ENCODE results near the gene B3GNT9.

B3GNT9 gene

DNA sequence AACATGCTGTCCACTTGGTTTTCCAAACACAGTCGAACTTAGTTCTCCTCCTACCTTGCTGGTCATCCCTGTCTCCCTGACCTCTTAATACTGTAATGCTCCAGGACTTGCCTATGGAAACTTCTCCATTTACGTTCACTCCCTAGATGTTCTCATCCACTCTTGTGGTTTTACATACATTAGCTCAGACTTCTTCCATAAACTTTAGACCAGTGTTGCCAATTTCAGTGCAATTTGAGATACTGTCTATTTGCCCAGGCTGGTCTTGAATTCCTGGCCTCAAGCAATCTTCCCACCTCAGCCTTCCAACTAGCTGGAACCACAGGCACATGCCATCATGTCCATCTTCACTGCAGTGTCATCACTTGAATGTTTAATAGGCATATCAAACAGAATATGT lies 31.5 kb upstream of the B3GNT9 start:
- H2BK120ac ChIP-seq (ENCODE audit: insufficient read depth, low read length, poor library complexity): no peak overlapping the region
- no peak overlapping the region for H4K12ac ChIP-seq (ENCODE audit: low read depth, low read length)
- no peak overlapping the region for H3K4me3 ChIP-seq (ENCODE audit: low read depth, low read length)
- peaks cover 3% of the 10 kb centered on the region for H3K27me3 ChIP-seq (ENCODE audit: insufficient read depth, low read length)
- peaks cover 4% of the 10 kb centered on the region for H3K79me2 ChIP-seq (ENCODE audit: control insufficient read depth, insufficient read depth, low read length, poor library complexity)
- H3K79me1 ChIP-seq (ENCODE audit: low read length): peaks cover 8% of the 10 kb centered on the region
- no peak overlapping the region for H3K4ac ChIP-seq (ENCODE audit: low read depth, low read length)
- H2AK5ac ChIP-seq (ENCODE audit: low read length): no peak overlapping the region
- H2BK5ac ChIP-seq (ENCODE audit: low read depth, low read length, poor library complexity): no peak overlapping the region
- no CpG with 5 or more reads among the region's 2 CpGs for WGBS (ENCODE audit: extremely low coverage, insufficient coverage, insufficient read length)
- no peak overlapping the region for H3K9ac ChIP-seq (ENCODE audit: low read length)
- H3K4me1 ChIP-seq (ENCODE audit: control insufficient read depth in 1 of 2, insufficient read depth in 2 of 2, low read length in 2 of 2): peaks cover 28 to 41% of the 10 kb centered on the region in 2 experiments
- H3K14ac ChIP-seq (ENCODE audit: low read length): no peak overlapping the region
- DNase-seq: no peak
- no peak overlapping the region for H4K91ac ChIP-seq (ENCODE audit: low read depth, low read length)
- H2BK12ac ChIP-seq (ENCODE audit: low read length): no peak overlapping the region
- H2AFZ ChIP-seq (ENCODE audit: insufficient read depth, low read length, poor library complexity): no peak overlapping the region
- no peak overlapping the region for H4K8ac ChIP-seq (ENCODE audit: low read depth, low read length)
- no peak overlapping the region for H3K4me2 ChIP-seq (ENCODE audit: low read length)
- peaks cover 9% of the 10 kb centered on the region for H3K9me3 ChIP-seq (ENCODE audit: insufficient read depth, low read depth, low read length)
- H3K27ac ChIP-seq (ENCODE audit: low read depth, low read length): no peak overlapping the region
- no peak overlapping the region for H3K18ac ChIP-seq (ENCODE audit: low read length)
- H3K36me3 ChIP-seq (ENCODE audit: control insufficient read depth in 1 of 2, insufficient read depth in 2 of 2, low read length in 2 of 2): no peaks in the 10 kb centered on the region
- no peak overlapping the region for H3K23ac ChIP-seq (ENCODE audit: low read length)

DNA sequence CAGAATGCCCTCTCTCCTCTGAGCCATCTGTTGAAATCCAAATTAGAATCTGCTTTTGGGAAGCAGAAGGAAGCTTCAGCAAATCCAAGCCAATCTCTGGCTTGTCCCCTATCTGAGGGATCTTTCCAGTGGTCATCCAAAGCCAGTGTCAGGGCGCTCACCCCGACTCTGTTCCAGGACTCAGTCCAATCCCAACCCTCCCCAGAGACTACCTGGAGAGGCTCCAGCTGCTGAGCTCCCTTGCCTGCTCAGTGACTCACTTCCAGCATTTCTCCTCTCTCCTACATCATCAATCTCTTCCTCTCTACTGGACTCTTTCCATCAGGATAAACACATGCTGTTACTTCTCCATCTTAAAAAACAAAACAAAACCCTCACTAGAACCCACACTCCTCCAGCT lies 30.5 kb upstream of the B3GNT9 start:
- H3K36me3 ChIP-seq (ENCODE audit: control insufficient read depth in 1 of 2, insufficient read depth in 2 of 2, low read length in 2 of 2): peaks cover 2 to 4% of the 10 kb centered on the region in 2 experiments
- no peak overlapping the region for H3K14ac ChIP-seq (ENCODE audit: low read length)
- H3K9me3 ChIP-seq (ENCODE audit: insufficient read depth, low read depth, low read length): peaks cover 9% of the 10 kb centered on the region
- H3K18ac ChIP-seq (ENCODE audit: low read length): no peak overlapping the region
- H3K79me1 ChIP-seq (ENCODE audit: low read length): peaks cover 6% of the 10 kb centered on the region
- no peak overlapping the region for H3K9ac ChIP-seq (ENCODE audit: low read length)
- H3K4me1 ChIP-seq (ENCODE audit: control insufficient read depth in 1 of 2, insufficient read depth in 2 of 2, low read length in 2 of 2): peaks cover 18 to 32% of the 10 kb centered on the region in 2 experiments
- no CpG with 5 or more reads among the region's 2 CpGs for WGBS (ENCODE audit: extremely low coverage, insufficient coverage, insufficient read length)
- no peak overlapping the region for H3K4ac ChIP-seq (ENCODE audit: low read depth, low read length)
- no peak overlapping the region for H2BK120ac ChIP-seq (ENCODE audit: insufficient read depth, low read length, poor library complexity)
- H3K27me3 ChIP-seq (ENCODE audit: insufficient read depth, low read length): peaks cover 3% of the 10 kb centered on the region
- H3K23ac ChIP-seq (ENCODE audit: low read length): no peak overlapping the region
- no peak overlapping the region for H3K27ac ChIP-seq (ENCODE audit: low read depth, low read length)
- H3K79me2 ChIP-seq (ENCODE audit: control insufficient read depth, insufficient read depth, low read length, poor library complexity): peaks cover 2% of the 10 kb centered on the region
- no peak for DNase-seq
- no peak overlapping the region for H2BK12ac ChIP-seq (ENCODE audit: low read length)
- no peak overlapping the region for H4K91ac ChIP-seq (ENCODE audit: low read depth, low read length)
- no peak overlapping the region for H2AFZ ChIP-seq (ENCODE audit: insufficient read depth, low read length, poor library complexity)
- H3K4me2 ChIP-seq (ENCODE audit: low read length): no peak overlapping the region
- no peak overlapping the region for H2AK5ac ChIP-seq (ENCODE audit: low read length)
- H4K12ac ChIP-seq (ENCODE audit: low read depth, low read length): no peak overlapping the region
- no peak overlapping the region for H3K4me3 ChIP-seq (ENCODE audit: low read depth, low read length)
- H4K8ac ChIP-seq (ENCODE audit: low read depth, low read length): no peak overlapping the region
- no peak overlapping the region for H2BK5ac ChIP-seq (ENCODE audit: low read depth, low read length, poor library complexity)

DNA sequence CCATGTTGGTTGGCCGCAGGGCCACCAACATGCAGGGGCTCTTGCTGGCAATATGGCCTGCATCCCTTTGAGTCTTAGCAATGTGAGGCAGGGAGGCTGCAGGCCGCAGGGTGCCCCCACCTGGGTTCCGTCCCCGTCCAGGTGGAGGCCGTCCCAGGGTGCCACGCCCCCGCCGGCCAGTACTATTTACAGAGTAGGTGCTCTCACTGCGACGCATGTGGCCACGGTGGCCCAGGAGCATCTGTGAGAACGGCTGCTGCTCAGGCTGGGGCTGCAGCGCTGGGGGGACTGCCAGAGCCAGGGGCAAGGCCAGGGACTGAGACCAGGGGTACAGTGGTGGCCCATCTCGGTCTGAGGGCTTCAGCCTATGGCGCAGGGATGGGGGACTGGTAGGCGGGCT lies 29.4 kb upstream of the B3GNT9 start:
- H3K23ac ChIP-seq (ENCODE audit: low read length): no peak overlapping the region
- H3K4me2 ChIP-seq (ENCODE audit: low read length): no peak overlapping the region

DNA sequence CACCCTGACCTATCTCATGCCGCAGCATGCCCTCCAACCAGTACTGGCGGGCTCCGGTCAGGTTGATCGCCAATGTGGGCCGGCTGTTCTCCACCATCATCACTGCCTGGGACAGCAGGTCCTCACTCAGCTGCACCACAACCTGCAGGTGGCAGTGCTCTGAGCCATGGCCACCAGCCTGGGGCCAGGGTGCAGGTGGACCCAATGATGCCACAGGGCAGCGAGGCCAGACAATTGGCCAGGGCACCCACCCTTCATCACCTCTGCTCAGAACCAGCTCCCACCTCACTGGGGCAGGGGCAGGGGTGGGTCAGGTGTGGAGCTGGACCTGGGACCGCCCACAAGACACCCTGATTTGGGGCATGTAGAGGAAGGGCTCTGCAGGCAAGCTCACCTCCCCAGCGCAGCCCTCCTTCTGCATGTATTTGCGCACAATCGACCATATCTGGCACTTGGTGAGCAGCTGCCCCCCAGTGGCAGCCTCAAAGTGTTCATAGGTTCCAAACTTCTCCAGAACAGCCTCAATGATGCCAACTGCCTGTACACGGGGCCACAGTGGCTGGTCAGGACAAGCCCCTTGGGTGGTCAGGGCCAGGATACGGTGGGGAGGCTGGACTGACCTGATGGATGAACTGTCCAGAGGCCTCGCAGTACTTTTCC lies 28.8 kb upstream of the B3GNT9 start:
- Histone ChIP-seq H2AK5ac (ENCODE audit: low read length) (no peak overlapping the region), H3K14ac (ENCODE audit: low read length) (no peak overlapping the region), H2BK120ac (ENCODE audit: insufficient read depth, low read length, poor library complexity) (no peak overlapping the region), H3K79me2 (ENCODE audit: control insufficient read depth, insufficient read depth, low read length, poor library complexity) (peaks cover 2% of the 10 kb centered on the region), H2BK12ac (ENCODE audit: low read length) (no peak overlapping the region), H4K12ac (ENCODE audit: low read depth, low read length) (no peak overlapping the region), H3K27me3 (ENCODE audit: insufficient read depth, low read length) (peaks cover 5% of the 10 kb centered on the region), H3K9me3 (ENCODE audit: insufficient read depth, low read depth, low read length) (peaks cover 5% of the 10 kb centered on the region), H3K18ac (ENCODE audit: low read length) (no peak overlapping the region), H3K23ac (ENCODE audit: low read length) (no peak overlapping the region), H3K36me3 (ENCODE audit: control insufficient read depth in 1 of 2, insufficient read depth in 2 of 2, low read length in 2 of 2) (peaks cover 2 to 8% of the 10 kb centered on the region in 2 experiments), H3K4me3 (ENCODE audit: low read depth, low read length) (no peak overlapping the region), H3K4me2 (ENCODE audit: low read length) (no peak overlapping the region), H3K79me1 (ENCODE audit: low read length) (peaks cover 6% of the 10 kb centered on the region), H3K27ac (ENCODE audit: low read depth, low read length) (no peak overlapping the region), H3K9ac (ENCODE audit: low read length) (no peak overlapping the region), H4K8ac (ENCODE audit: low read depth, low read length) (no peak overlapping the region), H4K91ac (ENCODE audit: low read depth, low read length) (no peak overlapping the region), H3K4ac (ENCODE audit: low read depth, low read length) (no peak overlapping the region), H3K4me1 (ENCODE audit: control insufficient read depth in 1 of 2, insufficient read depth in 2 of 2, low read length in 2 of 2) (peaks cover 9 to 21% of the 10 kb centered on the region in 2 experiments), H2BK5ac (ENCODE audit: low read depth, low read length, poor library complexity) (no peak overlapping the region), H2AFZ (ENCODE audit: insufficient read depth, low read length, poor library complexity) (no peak overlapping the region)
- no CpG with 5 or more reads among the region's 13 CpGs for WGBS (ENCODE audit: extremely low coverage, insufficient coverage, insufficient read length)
- DNase-seq: no peak

More for the DNA sequence above, 29.4 kb upstream of the B3GNT9 start:
- peaks cover 3% of the 10 kb centered on the region for H3K27me3 ChIP-seq (ENCODE audit: insufficient read depth, low read length)
- no peak overlapping the region for H2AK5ac ChIP-seq (ENCODE audit: low read length)
- H3K14ac ChIP-seq (ENCODE audit: low read length): no peak overlapping the region
- no peak overlapping the region for H2BK5ac ChIP-seq (ENCODE audit: low read depth, low read length, poor library complexity)
- H3K4me3 ChIP-seq (ENCODE audit: low read depth, low read length): no peak overlapping the region
- H4K12ac ChIP-seq (ENCODE audit: low read depth, low read length): no peak overlapping the region
- no peak overlapping the region for H2BK12ac ChIP-seq (ENCODE audit: low read length)
- peaks cover 2% of the 10 kb centered on the region for H3K79me2 ChIP-seq (ENCODE audit: control insufficient read depth, insufficient read depth, low read length, poor library complexity)
- H3K9me3 ChIP-seq (ENCODE audit: insufficient read depth, low read depth, low read length): peaks cover 11% of the 10 kb centered on the region
- peaks cover 6% of the 10 kb centered on the region for H3K79me1 ChIP-seq (ENCODE audit: low read length)
- no CpG with 5 or more reads among the region's 16 CpGs for WGBS (ENCODE audit: extremely low coverage, insufficient coverage, insufficient read length)
- no peak overlapping the region for H3K18ac ChIP-seq (ENCODE audit: low read length)
- no peak for DNase-seq
- H3K27ac ChIP-seq (ENCODE audit: low read depth, low read length): no peak overlapping the region
- no peak overlapping the region for H4K91ac ChIP-seq (ENCODE audit: low read depth, low read length)
- H3K36me3 ChIP-seq (ENCODE audit: control insufficient read depth in 1 of 2, insufficient read depth in 2 of 2, low read length in 2 of 2): peaks cover 2 to 8% of the 10 kb centered on the region in 2 experiments
- H2BK120ac ChIP-seq (ENCODE audit: insufficient read depth, low read length, poor library complexity): no peak overlapping the region
- H3K9ac ChIP-seq (ENCODE audit: low read length): no peak overlapping the region
- H4K8ac ChIP-seq (ENCODE audit: low read depth, low read length): no peak overlapping the region
- peaks cover 14 to 24% of the 10 kb centered on the region in 2 experiments for H3K4me1 ChIP-seq (ENCODE audit: control insufficient read depth in 1 of 2, insufficient read depth in 2 of 2, low read length in 2 of 2)
- no peak overlapping the region for H2AFZ ChIP-seq (ENCODE audit: insufficient read depth, low read length, poor library complexity)
- no peak overlapping the region for H3K4ac ChIP-seq (ENCODE audit: low read depth, low read length)
